ENCODE results near the gene SHISAL1.

DNA sequence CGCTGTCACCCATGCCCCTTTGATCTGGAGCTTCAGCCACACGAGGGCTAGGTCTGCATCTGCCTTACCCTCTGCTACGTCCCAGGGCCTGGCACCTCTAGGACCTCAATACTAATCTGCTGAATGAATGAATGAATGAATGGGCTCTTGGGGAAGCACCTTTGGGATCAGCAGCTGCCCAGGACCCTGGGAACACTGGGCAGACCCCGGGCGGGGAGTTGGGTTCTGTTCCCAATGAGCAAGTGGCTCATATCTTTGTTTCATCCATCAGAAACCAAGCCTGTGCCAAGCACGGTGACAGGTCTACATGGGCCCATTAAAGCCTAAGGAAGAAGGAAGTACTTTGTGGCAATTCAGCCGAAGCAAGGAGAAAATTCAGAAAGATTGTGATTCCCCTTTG, 41.5 kb upstream of the SHISAL1 start:
- TF ChIP-seq, protein P1, sequence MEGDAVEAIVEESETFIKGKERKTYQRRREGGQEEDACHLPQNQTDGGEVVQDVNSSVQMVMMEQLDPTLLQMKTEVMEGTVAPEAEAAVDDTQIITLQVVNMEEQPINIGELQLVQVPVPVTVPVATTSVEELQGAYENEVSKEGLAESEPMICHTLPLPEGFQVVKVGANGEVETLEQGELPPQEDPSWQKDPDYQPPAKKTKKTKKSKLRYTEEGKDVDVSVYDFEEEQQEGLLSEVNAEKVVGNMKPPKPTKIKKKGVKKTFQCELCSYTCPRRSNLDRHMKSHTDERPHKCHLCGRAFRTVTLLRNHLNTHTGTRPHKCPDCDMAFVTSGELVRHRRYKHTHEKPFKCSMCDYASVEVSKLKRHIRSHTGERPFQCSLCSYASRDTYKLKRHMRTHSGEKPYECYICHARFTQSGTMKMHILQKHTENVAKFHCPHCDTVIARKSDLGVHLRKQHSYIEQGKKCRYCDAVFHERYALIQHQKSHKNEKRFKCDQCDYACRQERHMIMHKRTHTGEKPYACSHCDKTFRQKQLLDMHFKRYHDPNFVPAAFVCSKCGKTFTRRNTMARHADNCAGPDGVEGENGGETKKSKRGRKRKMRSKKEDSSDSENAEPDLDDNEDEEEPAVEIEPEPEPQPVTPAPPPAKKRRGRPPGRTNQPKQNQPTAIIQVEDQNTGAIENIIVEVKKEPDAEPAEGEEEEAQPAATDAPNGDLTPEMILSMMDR (optimal IDR thresholded peaks at IDR 0.05 in 1 of 3, IDR thresholded peaks at IDR 0.05 in 1 of 3, conservative IDR thresholded peaks at IDR 0.05 in 1 of 3; ENCODE audit: extremely low read depth in 1 of 3, insufficient read depth in 2 of 3, low read length in 3 of 3), result no peak
- TF ChIP-seq EZH2 (IDR thresholded peaks at IDR 0.05; ENCODE audit: low read length), result no peak
